GM12878 (cell line): ENCODE results near the gene DUS4L. TPM values are rescaled to one million over a fixed set of nuclear protein-coding genes. Genes with fewer than 3 reads are reported as not detected.

Experiments
- ATAC-seq: fragments of 200-7000 bp; cut with Tn5 transposase; 3 replicates; pipeline ENCODE4 v1.9.1; 2020; ENCODE audit warnings: mild to moderate bottlenecking, moderate library complexity
- BruUV-seq: library from RNA; stranded (reverse); fragments of 400-500 nt; replicated peaks from 2 replicates; lab custom pipeline; 2021; lab: Mats Ljungman, UMichigan
- CTCF ChIA-PET: fragments of 300-600 bp; sonication (Branson Sonifier 250); formaldehyde crosslinking; extraction: SDS; loops from one replicate; lab custom pipeline; 2021; ENCODE audit warnings: inconsistent platforms; lab: Yijun Ruan, JAX
- POLR2A ChIA-PET: fragments of 350-600 bp; formaldehyde crosslinking; extraction: SDS; loops from one replicate; lab custom pipeline; 2021; ENCODE audit warnings: inconsistent platforms; lab: Charles Lee
- RAD21 ChIA-PET: fragments of 300-600 bp; sonication (Branson Sonifier 250); formaldehyde crosslinking; loops from one replicate; lab custom pipeline; 2023; ENCODE audit warnings: antibody characterized with exemption; ENCODE audit not compliant: unreplicated experiment; lab: Charles Lee
- SMC1A ChIA-PET: fragments of 300-600 bp; sonication (Branson Sonifier 250); formaldehyde crosslinking; loops from one replicate; lab custom pipeline; 2023; ENCODE audit not compliant: unreplicated experiment, uncharacterized antibody; lab: Charles Lee
- DNase-seq: peaks from one replicate; pipeline ENCODE4 v3.0.0-alpha.2; 2011; ENCODE audit warnings: low read depth, low spot score
- FAIRE-seq: peaks from 3 replicates; lab custom pipeline; 2011; peaks lifted over from hg19 to GRCh38; lab: Jason Lieb, UNC
- H2AFZ ChIP-seq: 2 replicates; pipeline ENCODE4 v1.6.0; 2011; ENCODE audit warnings: low read depth, low read length, control low read depth; ENCODE audit not compliant: control insufficient read depth
- H3K27ac ChIP-seq: 2 replicates; pipeline ENCODE4 v1.5.1; 2011; ENCODE audit warnings: control low read depth; ENCODE audit not compliant: control insufficient read depth, insufficient read depth
- H3K27me3 ChIP-seq, 2 experiments: replicated peaks in 1 of 2; 2 replicates each; pipeline versions ENCODE4 v1.6.0 to v1.6.1; 2011; ENCODE audit warnings: low read length in 1 of 2; ENCODE audit not compliant: control insufficient read depth in 2 of 2, insufficient read depth in 2 of 2
- H3K36me3 ChIP-seq, 2 experiments: 2 replicates each; pipeline ENCODE4 v1.5.1; 2011; ENCODE audit warnings: low read length in 1 of 2; ENCODE audit not compliant: control insufficient read depth in 2 of 2, insufficient read depth in 2 of 2
- H3K4me1 ChIP-seq: 2 replicates; pipeline ENCODE4 v1.6.1; 2011; ENCODE audit warnings: mild to moderate bottlenecking, low read length, moderate library complexity, mixed read lengths; ENCODE audit not compliant: control insufficient read depth, insufficient read depth
- H3K4me2 ChIP-seq: 2 replicates; pipeline ENCODE4 v1.6.0; 2011; ENCODE audit warnings: control low read depth; ENCODE audit not compliant: control insufficient read depth, insufficient read depth
- H3K4me3 ChIP-seq: fragments of 200-600 bp; sonication (generic); 2 replicates; pipeline ENCODE4 v1.5.1; 2016
- H3K79me2 ChIP-seq: 2 replicates; pipeline ENCODE4 v1.6.0; 2011; ENCODE audit warnings: low read length; ENCODE audit not compliant: control insufficient read depth, insufficient read depth
- H3K9ac ChIP-seq: 2 replicates; pipeline ENCODE4 v1.8.0; 2011; ENCODE audit warnings: low read length, control low read depth, mixed read lengths; ENCODE audit not compliant: control insufficient read depth, insufficient read depth
- H3K9me3 ChIP-seq: replicated peaks from 3 replicates; pipeline ENCODE4 v1.5.1; 2011; ENCODE audit warnings: mild to moderate bottlenecking, low read length; ENCODE audit not compliant: control insufficient read depth, insufficient read depth
- H4K20me1 ChIP-seq: 2 replicates; pipeline ENCODE4 v1.6.0; 2011; ENCODE audit not compliant: control insufficient read depth, insufficient read depth
- ASH2L ChIP-seq: fragments of 300-600, 200-600 bp; sonication (generic); IDR thresholded peaks from 2 replicates; pipeline ENCODE4 v1.6.1; 2017; ENCODE audit warnings: low read depth, mild to moderate bottlenecking, borderline replicate concordance
- BHLHE40 ChIP-seq, 2 experiments: fragments of 450-650 bp in 1 of 2; IDR thresholded peaks; 2 replicates each; pipeline ENCODE4 v1.6.1; 2011 to 2017; ENCODE audit warnings: low read depth in 2 of 2, borderline replicate concordance in 1 of 2, improper control_type of control experiment in 1 of 2, low read length in 1 of 2, mild to moderate bottlenecking in 1 of 2
- CREB1 ChIP-seq: IDR thresholded peaks from 2 replicates; pipeline ENCODE4 v1.6.1; 2012; ENCODE audit warnings: low read depth, mild to moderate bottlenecking, inconsistent platforms
- DPF2 ChIP-seq: fragments of 450-650 bp; IDR thresholded peaks from 2 replicates; pipeline ENCODE4 v1.6.1; 2017; ENCODE audit warnings: mild to moderate bottlenecking
- EP300 ChIP-seq, 2 experiments: fragments of 150-350 bp in 1 of 2; IDR thresholded peaks; 2 replicates each; pipeline ENCODE4 v1.6.1; 2011 to 2012; ENCODE audit warnings: low read depth in 2 of 2, low read length in 2 of 2, borderline replicate concordance in 1 of 2, improper control_type of control experiment in 1 of 2, inconsistent platforms in 1 of 2; ENCODE audit not compliant: control insufficient read depth in 1 of 2
- EZH2 ChIP-seq: IDR thresholded peaks from 2 replicates; pipeline ENCODE4 v1.6.1; 2012; ENCODE audit warnings: low read depth, mild to moderate bottlenecking, control low read depth, inconsistent platforms, low read length, borderline replicate concordance; ENCODE audit not compliant: control insufficient read depth
- IKZF1 ChIP-seq: fragments of 450-650 bp; conservative IDR thresholded peaks from 2 replicates; pipeline ENCODE4 v1.6.1; 2017; ENCODE audit warnings: antibody characterized with exemption, mild to moderate bottlenecking
- NFXL1 ChIP-seq: fragments of 450-650 bp; IDR thresholded peaks from 2 replicates; pipeline ENCODE4 v1.6.1; 2017; ENCODE audit warnings: antibody characterized with exemption, mild to moderate bottlenecking, borderline replicate concordance
- SMARCA5 ChIP-seq: fragments of 450-650 bp; IDR thresholded peaks from 2 replicates; pipeline ENCODE4 v1.6.1; 2017; ENCODE audit warnings: mild to moderate bottlenecking
- TAF1 ChIP-seq: IDR thresholded peaks from 2 replicates; pipeline ENCODE4 v1.6.1; 2011; ENCODE audit warnings: mild to moderate bottlenecking, low read depth, low read length, borderline replicate concordance
- TCF3 ChIP-seq: IDR thresholded peaks from 2 replicates; pipeline ENCODE4 v1.6.1; 2012; ENCODE audit warnings: low read depth, mild to moderate bottlenecking, low read length, borderline replicate concordance; ENCODE audit not compliant: insufficient read depth
- WRNIP1 ChIP-seq: IDR thresholded peaks from 2 replicates; pipeline ENCODE4 v1.6.1; 2011; ENCODE audit warnings: low read depth, low read length, improper control_type of control experiment, borderline replicate concordance
- ZZZ3 ChIP-seq: IDR thresholded peaks from 2 replicates; pipeline ENCODE4 v1.6.1; 2011; ENCODE audit warnings: low read depth; ENCODE audit not compliant: control insufficient read depth, insufficient read length
- in situ Hi-C: fragments of 300-500 bp; cut with MboI; formaldehyde crosslinking; loops from 9 replicates; pipeline ENCODE4 v1.14.3; 2018; ENCODE audit warnings: mixed read lengths
- intact Hi-C: fragments of 100-400 bp; cut with micrococcal nuclease; formaldehyde crosslinking; loops from one replicate; pipeline ENCODE4 v1.14.2; 2022; ENCODE audit not compliant: unreplicated experiment
- polyA plus RNA-seq, 11 experiments: library from polyadenylated mRNA; depleted of rRNA in 4 of 11; unstranded in 6 of 11; stranded (reverse) in 5 of 11; fragments of >200 nt; fragmentation: Nextera tagmentation in 4 of 11; fragmentation: Illumina TruSeq in 1 of 11; extraction: Ambion mirVana in 4 of 11; extraction: Trizol in 1 of 11; gene quantifications; 1 replicate in 1 of 11; 2 replicates in 10 of 11; pipeline versions ENCODE4 v1.2.1 to v1.2.3, GENCODE V29; 2011 to 2016; ENCODE audit warnings: inconsistent platforms in 2 of 11, missing spikeins in 2 of 11, low read depth in 1 of 11
- total RNA-seq, 4 experiments: library from RNA; depleted of rRNA in 3 of 4; stranded (reverse); fragments of >200 nt in 3 of 4; fragmentation: Illumina TruSeq in 1 of 4; extraction: Trizol in 1 of 4; gene quantifications; 2 replicates each; pipeline versions ENCODE4 v1.2.1 to v1.2.3, GENCODE V29; 2013 to 2021
- TF ChIP-seq, protein P1 (sequence below): IDR thresholded peaks from 2 replicates; pipeline ENCODE4 v1.6.1; 2011; ENCODE audit warnings: borderline replicate concordance, low read depth, mild to moderate bottlenecking, moderate library complexity, low read length; ENCODE audit not compliant: insufficient read depth, poor library complexity, severe bottlenecking
- TF ChIP-seq, protein P2 (sequence below): fragments of 450-650 bp; IDR thresholded peaks from 2 replicates; pipeline ENCODE4 v1.6.1; 2018; ENCODE audit warnings: borderline replicate concordance, mild to moderate bottlenecking; ENCODE audit not compliant: partially characterized antibody
- TF ChIP-seq, protein P3 (sequence below): fragments of 450-650 bp; IDR thresholded peaks from 2 replicates; pipeline ENCODE4 v1.6.1; 2017; ENCODE audit warnings: mild to moderate bottlenecking, moderate library complexity

Gene DUS4L
- total and polyA plus RNA-seq, 10 of the 15 experiments (the other 5 are each of a cell fraction or from before 2014, with no cell fraction given) = 5.3 to 15.3 (median 12.8) TPM

DNA sequence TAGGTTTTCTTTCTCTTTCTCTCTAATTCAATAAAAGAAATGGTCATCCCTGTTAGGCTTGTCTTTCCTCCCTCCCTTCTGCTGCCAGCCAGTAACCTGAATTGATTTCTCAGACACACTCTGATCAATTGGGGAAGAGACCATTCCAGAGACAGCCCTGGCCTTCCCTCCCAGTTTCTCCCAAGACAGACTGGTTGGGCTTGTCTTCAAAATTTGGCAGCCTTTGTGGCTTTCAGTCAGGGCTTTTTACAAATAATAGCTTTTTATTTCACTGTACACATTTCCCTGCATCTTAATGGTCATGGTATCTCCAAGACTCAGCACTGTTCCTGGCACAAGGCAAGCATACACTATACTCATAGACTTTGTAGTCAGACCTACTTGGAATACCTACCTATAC lies 50.2 kb downstream of the DUS4L start:
- Histone ChIP-seq H3K9me3 (no peaks in the 10 kb centered on the region), H3K4me2 (no peak overlapping the region), H3K4me1 (no peaks in the 10 kb centered on the region), H3K9ac (no peak overlapping the region), H3K79me2 (no peaks in the 10 kb centered on the region), H3K36me3 (peaks cover 2 to 7% of the 10 kb centered on the region in 2 experiments; a peak in 3 of 4 replicates), H3K27ac (no peak overlapping the region), H4K20me1 (no peaks in the 10 kb centered on the region), H3K27me3 (no peaks in the 10 kb centered on the region), H3K4me3 (no peak overlapping the region), H2AFZ (no peak overlapping the region)
- ChIA-PET POLR2A (no interaction called here), RAD21 (no interaction called here), CTCF (interaction anchor here (0.7 kb wide), 1 partner anchor 113 kb away, joined by 3 read pairs; no protein-coding TSS in a partner anchor), SMC1A (no interaction called here)
- DNase-seq (no peak), ATAC-seq (no peak), FAIRE-seq (no peak)
- in situ Hi-C loops = no loop called here
- no peak for TF ChIP-seq WRNIP1
- TF ChIP-seq IKZF1 = no peak
- no peak for TF ChIP-seq EZH2
- TF ChIP-seq NFXL1 = no peak
- TF ChIP-seq, protein P1, sequence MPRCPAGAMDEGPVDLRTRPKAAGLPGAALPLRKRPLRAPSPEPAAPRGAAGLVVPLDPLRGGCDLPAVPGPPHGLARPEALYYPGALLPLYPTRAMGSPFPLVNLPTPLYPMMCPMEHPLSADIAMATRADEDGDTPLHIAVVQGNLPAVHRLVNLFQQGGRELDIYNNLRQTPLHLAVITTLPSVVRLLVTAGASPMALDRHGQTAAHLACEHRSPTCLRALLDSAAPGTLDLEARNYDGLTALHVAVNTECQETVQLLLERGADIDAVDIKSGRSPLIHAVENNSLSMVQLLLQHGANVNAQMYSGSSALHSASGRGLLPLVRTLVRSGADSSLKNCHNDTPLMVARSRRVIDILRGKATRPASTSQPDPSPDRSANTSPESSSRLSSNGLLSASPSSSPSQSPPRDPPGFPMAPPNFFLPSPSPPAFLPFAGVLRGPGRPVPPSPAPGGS = no peak
- no peak for TF ChIP-seq EP300 (IDR thresholded peaks at IDR 0.05; ENCODE audit: borderline replicate concordance in 1 of 2, control insufficient read depth in 1 of 2, low read depth in 2 of 2, low read length in 2 of 2)
- no peak for TF ChIP-seq ZZZ3
- TF ChIP-seq TCF3 = no peak
- no peak for TF ChIP-seq ASH2L
- TF ChIP-seq CREB1 = no peak
- TF ChIP-seq, protein P2, sequence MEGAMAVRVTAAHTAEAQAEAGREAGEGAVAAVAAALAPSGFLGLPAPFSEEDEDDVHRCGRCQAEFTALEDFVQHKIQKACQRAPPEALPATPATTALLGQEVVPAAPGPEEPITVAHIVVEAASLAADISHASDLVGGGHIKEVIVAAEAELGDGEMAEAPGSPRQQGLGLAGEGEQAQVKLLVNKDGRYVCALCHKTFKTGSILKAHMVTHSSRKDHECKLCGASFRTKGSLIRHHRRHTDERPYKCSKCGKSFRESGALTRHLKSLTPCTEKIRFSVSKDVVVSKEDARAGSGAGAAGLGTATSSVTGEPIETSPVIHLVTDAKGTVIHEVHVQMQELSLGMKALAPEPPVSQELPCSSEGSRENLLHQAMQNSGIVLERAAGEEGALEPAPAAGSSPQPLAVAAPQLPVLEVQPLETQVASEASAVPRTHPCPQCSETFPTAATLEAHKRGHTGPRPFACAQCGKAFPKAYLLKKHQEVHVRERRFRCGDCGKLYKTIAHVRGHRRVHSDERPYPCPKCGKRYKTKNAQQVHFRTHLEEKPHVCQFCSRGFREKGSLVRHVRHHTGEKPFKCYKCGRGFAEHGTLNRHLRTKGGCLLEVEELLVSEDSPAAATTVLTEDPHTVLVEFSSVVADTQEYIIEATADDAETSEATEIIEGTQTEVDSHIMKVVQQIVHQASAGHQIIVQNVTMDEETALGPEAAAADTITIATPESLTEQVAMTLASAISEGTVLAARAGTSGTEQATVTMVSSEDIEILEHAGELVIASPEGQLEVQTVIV = no peak
- no peak for TF ChIP-seq DPF2
- no peak for TF ChIP-seq TAF1
- TF ChIP-seq SMARCA5 = no peak
- TF ChIP-seq, protein P3, sequence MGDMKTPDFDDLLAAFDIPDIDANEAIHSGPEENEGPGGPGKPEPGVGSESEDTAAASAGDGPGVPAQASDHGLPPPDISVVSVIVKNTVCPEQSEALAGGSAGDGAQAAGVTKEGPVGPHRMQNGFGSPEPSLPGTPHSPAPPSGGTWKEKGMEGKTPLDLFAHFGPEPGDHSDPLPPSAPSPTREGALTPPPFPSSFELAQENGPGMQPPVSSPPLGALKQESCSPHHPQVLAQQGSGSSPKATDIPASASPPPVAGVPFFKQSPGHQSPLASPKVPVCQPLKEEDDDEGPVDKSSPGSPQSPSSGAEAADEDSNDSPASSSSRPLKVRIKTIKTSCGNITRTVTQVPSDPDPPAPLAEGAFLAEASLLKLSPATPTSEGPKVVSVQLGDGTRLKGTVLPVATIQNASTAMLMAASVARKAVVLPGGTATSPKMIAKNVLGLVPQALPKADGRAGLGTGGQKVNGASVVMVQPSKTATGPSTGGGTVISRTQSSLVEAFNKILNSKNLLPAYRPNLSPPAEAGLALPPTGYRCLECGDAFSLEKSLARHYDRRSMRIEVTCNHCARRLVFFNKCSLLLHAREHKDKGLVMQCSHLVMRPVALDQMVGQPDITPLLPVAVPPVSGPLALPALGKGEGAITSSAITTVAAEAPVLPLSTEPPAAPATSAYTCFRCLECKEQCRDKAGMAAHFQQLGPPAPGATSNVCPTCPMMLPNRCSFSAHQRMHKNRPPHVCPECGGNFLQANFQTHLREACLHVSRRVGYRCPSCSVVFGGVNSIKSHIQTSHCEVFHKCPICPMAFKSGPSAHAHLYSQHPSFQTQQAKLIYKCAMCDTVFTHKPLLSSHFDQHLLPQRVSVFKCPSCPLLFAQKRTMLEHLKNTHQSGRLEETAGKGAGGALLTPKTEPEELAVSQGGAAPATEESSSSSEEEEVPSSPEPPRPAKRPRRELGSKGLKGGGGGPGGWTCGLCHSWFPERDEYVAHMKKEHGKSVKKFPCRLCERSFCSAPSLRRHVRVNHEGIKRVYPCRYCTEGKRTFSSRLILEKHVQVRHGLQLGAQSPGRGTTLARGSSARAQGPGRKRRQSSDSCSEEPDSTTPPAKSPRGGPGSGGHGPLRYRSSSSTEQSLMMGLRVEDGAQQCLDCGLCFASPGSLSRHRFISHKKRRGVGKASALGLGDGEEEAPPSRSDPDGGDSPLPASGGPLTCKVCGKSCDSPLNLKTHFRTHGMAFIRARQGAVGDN = no peak
- TF ChIP-seq BHLHE40 (IDR thresholded peaks at IDR 0.05; ENCODE audit: borderline replicate concordance in 1 of 2, low read depth in 2 of 2, low read length in 1 of 2) = no peak
- intact Hi-C loops = no loop called here
- no TSS peak for BruUV-seq
